ENCODE data around the gene GIMAP6.
A peak's percentile ranks its signal among the peaks of the same experiment; 100 is the strongest.
"Not testable (repeated sequence)": the region's sequence is repeated elsewhere in the genome, so short reads cannot be mapped to it uniquely, and the experiment has no call there.

Gene GIMAP6

GRCh38 chr7:150631866-150632864, at the start of gene GIMAP6:
Gene GIMAP6 (minus strand): TSS chr7:150632385. CDS start chr7:150630142, 2,243 bp downstream.
- DNase-seq (ENCODE audit: low spot score): peak; percentile 24

GRCh38 chr7:150680364-150680763, 48.2 kb upstream of the GIMAP6 start:
- DNase-seq (ENCODE audit: low spot score): not testable (repeated sequence)

- DNase-seq (ENCODE audit: low spot score): not testable (repeated sequence)
Measured at GRCh38 chr7:150678601-150679000, 46.4 kb upstream of the GIMAP6 start.

GRCh38 chr7:150676854-150677253, 44.7 kb upstream of the GIMAP6 start:
- DNase-seq (ENCODE audit: low spot score): not testable (repeated sequence)

GRCh38 chr7:150676276-150676675, 44.1 kb upstream of the GIMAP6 start:
- peak; percentile 60 for DNase-seq (ENCODE audit: low spot score)

- no peak for DNase-seq (ENCODE audit: low spot score)
Measured at GRCh38 chr7:150675714-150676113, 43.5 kb upstream of the GIMAP6 start.

GRCh38 chr7:150671798-150672585, 39.8 kb upstream of the GIMAP6 start:
- DNase-seq (ENCODE audit: low spot score): not testable (repeated sequence)

GRCh38 chr7:150668977-150669376, 36.8 kb upstream of the GIMAP6 start:
- DNase-seq (ENCODE audit: low spot score): no peak

- DNase-seq (ENCODE audit: low spot score): no peak
Measured at GRCh38 chr7:150668472-150668911, 36.3 kb upstream of the GIMAP6 start.

- DNase-seq (ENCODE audit: low spot score): peak; percentile 42
Measured at GRCh38 chr7:150666412-150666811, 34.2 kb upstream of the GIMAP6 start.

GRCh38 chr7:150665896-150666295, 33.7 kb upstream of the GIMAP6 start:
- DNase-seq (ENCODE audit: low spot score): peak; percentile 35

- DNase-seq (ENCODE audit: low spot score): no peak
Measured at GRCh38 chr7:150665089-150665748, 33.0 kb upstream of the GIMAP6 start.

- no peak for DNase-seq (ENCODE audit: low spot score)
Measured at GRCh38 chr7:150663802-150664494, 31.8 kb upstream of the GIMAP6 start.

- DNase-seq (ENCODE audit: low spot score): not testable (repeated sequence)
Measured at GRCh38 chr7:150662821-150663220, 30.6 kb upstream of the GIMAP6 start.

GRCh38 chr7:150660939-150661613, 28.9 kb upstream of the GIMAP6 start:
- no peak for DNase-seq (ENCODE audit: low spot score)

GRCh38 chr7:150657526-150657925, 25.3 kb upstream of the GIMAP6 start:
- DNase-seq (ENCODE audit: low spot score): no peak

- no peak for DNase-seq (ENCODE audit: low spot score)
Measured at GRCh38 chr7:150656047-150656446, 23.9 kb upstream of the GIMAP6 start.

- DNase-seq (ENCODE audit: low spot score): no peak
Measured at GRCh38 chr7:150654692-150655091, 22.5 kb upstream of the GIMAP6 start.

GRCh38 chr7:150649080-150649385, 16.8 kb upstream of the GIMAP6 start:
- no peak for DNase-seq (ENCODE audit: low spot score)

- no peak for DNase-seq (ENCODE audit: low spot score)
Measured at GRCh38 chr7:150648353-150649079, 16.3 kb upstream of the GIMAP6 start.

All from pons (tissue), 1 donor.